CD4-positive, alpha-beta T cell treated with Interleukin-6 at 100 ng/mL for 8 hours (primary cell): Measurements from ENCODE around the gene NPY2R.

Experiments used
- DNase-seq: peaks from one replicate; pipeline ENCODE4 v3.0.0-alpha.2; 2020; ENCODE audit warnings: mixed read lengths, low spot score

The NPY2R gene

DNA sequence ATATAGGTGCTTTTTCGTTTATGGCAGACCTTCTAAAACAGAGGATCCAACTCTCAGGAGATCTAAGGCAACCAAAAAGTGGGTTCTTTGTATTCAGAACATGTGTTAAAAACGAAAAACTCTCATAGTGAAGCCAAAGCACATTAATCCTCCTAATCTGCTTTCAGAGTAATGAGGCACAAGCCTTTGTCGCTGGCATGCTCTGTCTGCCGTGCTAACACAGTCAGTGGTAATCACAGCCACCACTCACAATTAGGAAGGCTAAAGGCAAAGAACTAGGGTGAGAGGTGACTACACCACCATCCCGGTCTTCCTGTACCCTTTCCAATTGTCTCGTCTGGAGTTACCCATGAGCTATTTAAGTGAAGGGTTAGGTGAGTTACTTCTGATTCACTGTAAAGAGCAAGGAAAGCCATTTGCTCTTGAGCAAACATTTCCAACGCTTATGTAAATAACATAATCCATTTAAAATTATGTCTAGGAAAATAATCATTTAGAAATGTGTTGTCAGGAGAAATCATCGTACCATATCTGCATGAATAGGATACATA lies 40.7 kb downstream of the NPY2R start:
- DNase-seq = no peak

DNA sequence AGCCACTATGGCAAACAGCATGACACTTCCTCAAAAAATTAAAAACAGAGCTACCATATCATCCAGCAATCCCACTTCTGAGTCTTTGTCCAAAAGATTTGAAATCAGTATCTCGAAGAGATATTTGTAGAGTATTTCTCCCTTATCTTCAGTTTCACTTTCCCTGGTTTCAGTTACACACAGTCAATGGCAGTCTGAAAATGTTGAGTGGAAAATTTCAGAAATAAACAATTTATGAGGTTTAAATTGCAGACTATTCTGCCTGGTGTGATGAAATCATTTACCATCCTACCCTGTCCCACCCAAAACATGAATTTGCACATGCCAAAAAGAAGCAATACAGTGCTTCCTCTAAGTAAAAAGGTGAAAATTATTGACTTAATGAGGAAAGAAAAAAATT lies 43.9 kb downstream of the NPY2R start:
- DNase-seq = no peak

DNA sequence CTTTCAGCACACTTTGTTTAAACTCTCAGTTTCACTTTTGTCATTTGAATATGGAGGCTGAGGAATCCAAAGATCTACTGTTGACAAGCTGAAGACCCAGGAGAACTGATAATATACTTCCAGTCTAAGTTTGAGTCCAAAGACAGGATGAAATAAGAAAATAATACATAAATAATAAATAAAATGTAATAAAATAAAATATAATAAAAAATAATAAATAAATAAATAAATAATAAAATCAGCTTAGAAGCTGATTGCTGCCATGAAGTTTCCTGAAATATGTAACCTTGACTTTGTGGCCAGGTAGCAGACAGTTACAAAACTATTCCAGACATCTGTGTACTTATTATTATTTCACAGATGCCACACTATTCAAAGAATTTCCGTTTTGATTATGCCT lies 55.0 kb downstream of the NPY2R start:
- no peak for DNase-seq

DNA sequence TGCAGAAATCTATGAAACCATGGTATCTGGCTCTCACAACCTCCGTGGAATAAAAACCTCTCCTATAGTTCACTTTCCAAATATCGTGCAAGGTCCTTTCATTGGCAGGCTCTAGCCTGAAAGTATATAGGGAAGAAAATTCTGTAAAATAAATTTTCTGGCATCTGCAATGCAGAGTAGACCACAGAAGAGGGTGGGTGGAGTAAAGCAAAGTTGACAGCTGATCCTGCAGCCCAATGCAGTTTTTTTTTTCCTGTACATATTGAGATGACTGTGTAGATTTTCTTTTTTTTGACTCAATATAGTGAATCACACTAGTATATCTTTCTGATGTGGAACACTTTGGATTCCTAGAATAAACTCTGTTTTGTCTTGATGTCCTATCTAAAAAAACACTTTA lies 56.7 kb downstream of the NPY2R start:
- DNase-seq = no peak
